NCI-H2029 (cell line): Measurements from ENCODE around the gene GABRR2.

ENCODE experiments used
- DNase-seq: peaks from one replicate; lab custom pipeline; 2025; lab: John Stamatoyannopoulos, UW

Gene GABRR2

DNA sequence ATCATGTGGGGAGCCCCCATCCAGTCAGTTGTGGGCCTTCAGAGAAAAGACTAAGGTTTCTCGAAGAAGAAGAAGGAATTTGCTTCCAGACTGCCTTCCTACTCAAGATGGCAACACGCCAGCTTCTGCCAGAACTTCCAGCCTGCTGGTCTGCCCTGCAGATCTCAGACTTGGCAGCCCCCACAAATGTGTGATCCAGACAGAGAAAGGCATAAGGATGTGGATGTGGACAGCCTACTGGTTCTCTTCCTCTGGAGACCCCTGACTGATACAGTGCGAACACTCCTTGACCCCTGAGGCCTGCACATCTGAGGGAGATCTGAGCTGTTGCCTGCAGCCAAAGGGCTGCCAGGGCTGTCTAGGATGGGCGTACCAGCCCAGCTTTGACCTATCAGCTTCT, 106.5 kb downstream of the GABRR2 start:
- no peak for DNase-seq
